GM13977 (cell line): ENCODE results near the gene GNAI2.
A peak's percentile ranks its signal among the peaks of the same experiment; 100 is the strongest.
"Not testable (repeated sequence)": the region's sequence is repeated elsewhere in the genome, so short reads cannot be mapped to it uniquely, and the experiment has no call there.

Source experiments
- DNase-seq: peaks from one replicate; pipeline ENCODE4 v3.0.0; 2012; ENCODE audit warnings: low spot score
- in situ Hi-C: fragments of 300-500 bp; cut with MboI; formaldehyde crosslinking; loops from one replicate; pipeline ENCODE4 v1.12.0; 2022; ENCODE audit warnings: low sequenced_read_pairs, low pct_unique_long_range_greater_than_20kb, mixed read lengths, inconsistent platforms; ENCODE audit not compliant: unreplicated experiment
- TF ChIP-seq, protein P1 (sequence below): IDR thresholded peaks from 2 replicates; pipeline ENCODE4 v1.5.1; 2012; ENCODE audit warnings: mild to moderate bottlenecking, control low read depth; ENCODE audit not compliant: insufficient read depth; ENCODE audit errors: extremely low read depth, missing control alignments

GNAI2 gene

DNA sequence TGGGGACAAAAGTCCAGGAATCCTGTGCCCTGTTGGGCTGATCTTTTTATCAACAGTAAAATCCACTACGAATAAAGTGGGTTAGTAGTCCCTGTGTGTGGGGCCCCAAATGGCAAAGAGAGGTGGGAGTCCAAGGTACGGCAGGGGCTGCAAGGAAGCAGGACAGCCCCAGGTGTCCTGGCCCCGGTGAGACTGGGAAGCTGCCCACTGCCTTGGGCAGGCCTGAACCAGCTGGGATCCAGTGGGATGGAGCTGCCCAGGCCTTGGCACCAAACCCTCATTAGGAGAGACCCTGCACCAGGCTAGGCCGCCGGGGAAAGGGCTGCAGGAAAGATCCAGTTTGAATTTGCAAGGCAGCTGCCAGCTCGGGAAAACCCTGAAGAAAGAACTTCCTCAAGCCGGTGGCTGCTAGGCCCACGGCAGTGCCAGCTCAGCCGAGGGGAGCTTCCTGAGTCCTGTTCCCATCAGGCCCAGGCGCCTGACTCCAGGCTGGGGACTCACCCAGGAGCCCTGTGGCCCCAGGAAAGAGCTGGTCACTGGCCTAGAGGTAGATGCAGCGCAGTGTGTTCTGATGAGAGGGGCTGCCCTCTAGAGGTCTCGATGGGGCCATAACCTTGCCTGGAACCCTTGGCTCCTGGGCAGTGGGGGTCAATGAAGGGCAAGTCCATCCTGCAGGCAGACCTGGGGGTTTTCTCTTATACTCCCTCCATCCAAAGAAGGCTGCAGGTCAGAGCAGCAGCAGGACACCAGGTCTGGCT is 14.4 kb upstream of the GNAI2 start:
- DNase-seq = no peak
- TF ChIP-seq, protein P1, sequence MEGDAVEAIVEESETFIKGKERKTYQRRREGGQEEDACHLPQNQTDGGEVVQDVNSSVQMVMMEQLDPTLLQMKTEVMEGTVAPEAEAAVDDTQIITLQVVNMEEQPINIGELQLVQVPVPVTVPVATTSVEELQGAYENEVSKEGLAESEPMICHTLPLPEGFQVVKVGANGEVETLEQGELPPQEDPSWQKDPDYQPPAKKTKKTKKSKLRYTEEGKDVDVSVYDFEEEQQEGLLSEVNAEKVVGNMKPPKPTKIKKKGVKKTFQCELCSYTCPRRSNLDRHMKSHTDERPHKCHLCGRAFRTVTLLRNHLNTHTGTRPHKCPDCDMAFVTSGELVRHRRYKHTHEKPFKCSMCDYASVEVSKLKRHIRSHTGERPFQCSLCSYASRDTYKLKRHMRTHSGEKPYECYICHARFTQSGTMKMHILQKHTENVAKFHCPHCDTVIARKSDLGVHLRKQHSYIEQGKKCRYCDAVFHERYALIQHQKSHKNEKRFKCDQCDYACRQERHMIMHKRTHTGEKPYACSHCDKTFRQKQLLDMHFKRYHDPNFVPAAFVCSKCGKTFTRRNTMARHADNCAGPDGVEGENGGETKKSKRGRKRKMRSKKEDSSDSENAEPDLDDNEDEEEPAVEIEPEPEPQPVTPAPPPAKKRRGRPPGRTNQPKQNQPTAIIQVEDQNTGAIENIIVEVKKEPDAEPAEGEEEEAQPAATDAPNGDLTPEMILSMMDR = peak; percentile 13
- in situ Hi-C loops = loop anchor here (10.0 kb wide), 1 partner anchor 53 kb away; the partner anchor contains the start of gene LSMEM2

DNA sequence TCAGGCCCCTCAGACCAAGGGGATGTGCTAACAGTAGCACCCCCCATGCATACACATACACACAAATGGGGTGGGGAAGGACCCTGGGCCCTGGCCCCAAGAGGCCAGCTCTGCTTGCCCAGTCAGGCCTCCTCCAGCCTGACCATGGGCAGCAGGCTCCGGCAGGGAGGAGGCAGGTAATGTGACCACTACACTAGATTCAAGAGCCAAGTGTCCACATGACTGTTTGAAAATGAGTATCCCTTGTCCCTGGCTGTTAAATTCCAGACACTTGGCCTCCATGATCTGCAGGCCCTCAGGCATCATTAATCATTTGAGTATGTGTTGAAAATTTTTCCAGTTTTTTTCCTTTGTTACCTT is 13.9 kb upstream of the GNAI2 start:
- in situ Hi-C loops = loop anchor here (10.0 kb wide), 1 partner anchor 53 kb away; the partner anchor contains the start of gene LSMEM2
- TF ChIP-seq, protein P1 = no peak
- no peak for DNase-seq

DNA sequence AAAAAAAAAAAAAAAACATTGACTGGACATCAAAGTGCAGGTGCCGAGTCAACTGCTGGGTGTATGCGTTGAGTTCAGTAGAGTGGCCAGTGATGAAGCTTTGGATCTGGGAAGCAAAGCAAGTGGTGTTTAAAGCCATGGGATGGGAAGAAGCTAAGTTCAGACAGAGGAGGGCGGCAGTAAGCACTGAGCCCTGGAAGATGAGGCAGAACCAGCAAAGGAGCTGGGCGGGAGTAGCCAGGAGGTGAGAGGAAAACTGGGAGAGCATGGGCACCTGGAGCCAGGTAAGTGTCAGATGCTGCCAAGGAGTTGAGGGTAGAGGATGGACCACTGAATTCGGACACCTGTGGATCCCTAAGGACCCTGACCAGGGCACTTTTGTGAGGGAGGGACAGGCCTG is 11.4 kb upstream of the GNAI2 start:
- TF ChIP-seq, protein P1 = no peak
- in situ Hi-C loops = loop anchor here (10.0 kb wide), 1 partner anchor 50 kb away; the partner anchor contains the start of gene LSMEM2
- no peak for DNase-seq

DNA sequence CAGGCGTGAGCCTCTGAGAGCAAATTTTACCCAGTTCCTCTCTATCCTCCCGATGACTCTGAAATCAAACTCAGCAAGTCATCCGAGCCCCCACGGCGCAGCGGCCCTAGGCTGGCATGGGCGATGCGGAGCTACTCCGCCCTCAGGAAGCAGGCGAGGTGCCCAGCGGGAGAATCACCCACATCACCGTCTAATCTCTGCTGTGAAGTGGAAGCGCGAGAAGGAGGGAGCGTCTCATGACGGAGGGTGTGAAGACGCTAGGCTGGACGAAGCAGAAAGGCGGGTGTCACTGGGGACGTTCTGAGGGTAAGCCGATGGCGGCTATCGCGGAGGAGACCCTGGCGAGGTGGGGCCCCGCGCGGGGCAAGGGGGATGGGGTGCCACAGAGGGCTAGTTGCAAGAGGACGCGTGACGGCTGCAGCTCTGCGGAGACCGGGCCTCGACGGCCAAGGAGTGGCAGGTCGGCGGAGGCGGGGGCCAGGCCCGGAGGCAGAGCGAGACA is 9.1 kb upstream of the GNAI2 start:
- peak; percentile 57 for DNase-seq
- TF ChIP-seq, protein P1 = no peak
- in situ Hi-C loops = loop anchor here (10.0 kb wide), 1 partner anchor 48 kb away; the partner anchor contains the start of gene LSMEM2

DNA sequence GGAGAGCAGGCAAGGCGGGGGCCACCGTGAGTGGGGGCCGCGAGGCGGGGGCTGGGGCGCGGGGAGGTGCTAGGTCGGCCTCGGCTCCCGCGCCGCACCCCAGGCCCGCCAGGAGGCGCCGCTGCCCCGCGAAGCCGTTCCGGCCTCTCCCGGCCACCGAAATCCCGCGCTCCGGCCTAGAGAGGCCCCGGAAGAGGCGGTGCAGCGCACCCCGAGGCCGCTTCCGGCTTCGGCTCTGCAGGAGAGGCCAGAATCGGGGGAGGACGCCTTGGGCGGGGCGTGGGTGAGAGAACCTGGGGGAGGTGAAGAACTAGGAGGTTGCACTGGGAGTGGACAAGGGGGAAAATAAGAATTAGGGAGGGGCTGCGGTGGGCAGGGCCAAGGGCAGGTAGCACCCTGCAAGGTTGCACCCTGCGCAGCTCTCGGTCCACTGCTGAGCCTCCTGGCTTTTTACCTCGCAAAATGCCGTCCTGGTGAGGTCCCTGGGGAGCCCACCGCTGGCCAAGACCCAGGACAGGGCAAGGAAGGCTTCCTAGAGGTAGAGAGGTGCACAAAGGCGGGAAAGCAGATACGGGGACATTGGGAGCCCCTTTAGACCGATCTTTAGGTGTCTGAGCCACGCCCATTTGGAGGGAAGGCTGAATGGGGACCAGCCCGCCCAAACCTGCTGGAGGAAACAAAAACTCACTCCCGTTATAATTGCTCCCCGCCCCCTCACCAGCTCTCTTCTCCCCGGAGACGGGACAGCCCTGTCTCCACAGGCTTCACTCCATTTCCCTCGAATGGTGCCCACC is 8.4 kb upstream of the GNAI2 start:
- TF ChIP-seq, protein P1 = peak; percentile 91
- in situ Hi-C loops = loop anchor here (10.0 kb wide), 1 partner anchor 47 kb away; the partner anchor contains the start of gene LSMEM2
- peak; percentile 95 for DNase-seq

DNA sequence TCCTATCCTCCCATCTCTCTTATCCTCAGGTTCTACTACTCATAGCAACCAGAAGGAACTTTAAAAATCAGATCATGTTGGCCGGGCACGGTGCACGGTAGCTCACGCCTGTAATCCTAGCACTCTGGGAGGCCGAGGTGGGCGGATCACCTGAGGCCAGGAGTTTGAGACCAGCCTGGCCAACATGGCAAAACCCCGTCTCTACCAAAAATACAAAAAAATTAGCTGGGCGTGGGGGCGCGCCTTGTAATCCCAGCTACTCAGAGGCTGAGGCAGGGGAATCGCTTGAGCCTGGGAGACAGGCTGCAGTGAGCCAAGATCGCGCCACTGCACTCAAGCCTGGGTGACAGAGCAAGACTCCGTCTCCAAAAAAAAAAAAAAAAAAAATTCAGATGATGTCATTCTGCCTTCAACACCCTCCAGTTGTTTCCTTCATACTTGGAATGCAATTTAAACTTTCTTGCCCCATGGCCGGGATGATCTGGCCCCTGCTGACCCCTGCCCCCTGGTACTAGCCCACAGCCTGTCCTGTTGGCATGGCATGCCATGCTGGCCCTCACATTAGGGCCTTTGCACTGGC is 7.7 kb upstream of the GNAI2 start:
- in situ Hi-C loops = loop anchor here (10.0 kb wide), 1 partner anchor 47 kb away; the partner anchor contains the start of gene LSMEM2

More for the DNA sequence above, 7.7 kb upstream of the GNAI2 start:
- not testable (repeated sequence) for DNase-seq
